ENCODE data around the gene PKN3. TPM values are rescaled to one million over a fixed set of nuclear protein-coding genes. Genes with fewer than 3 reads are reported as not detected.

PKN3 gene
- total RNA-seq, 1 donor from 2014 or later = 5.9 TPM

DNA sequence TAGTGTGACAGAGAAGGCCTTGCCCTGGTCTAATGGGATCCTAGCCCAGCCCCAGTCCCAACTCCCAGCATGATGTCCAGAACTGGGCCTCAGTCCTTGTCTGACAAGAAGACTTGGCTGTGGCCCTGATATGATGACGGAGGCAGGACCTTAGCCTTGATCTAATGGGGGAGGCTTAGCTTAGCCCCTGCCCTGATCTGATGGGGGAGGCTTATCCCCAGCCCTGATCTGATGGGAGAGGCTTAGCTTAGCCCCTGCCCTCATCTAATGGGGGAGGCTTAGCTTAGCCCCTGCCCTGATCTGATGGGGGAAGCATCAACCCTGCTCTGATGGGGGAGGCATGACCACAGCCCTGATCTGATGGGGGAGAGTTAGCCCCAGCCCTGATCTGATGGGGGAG lies 3.7 kb downstream of the PKN3 start:
- no peak overlapping the region for H3K4me3 Mint-ChIP-seq
- DNase-seq (ENCODE audit: low spot score in 2 of 2, unreplicated experiment in 2 of 2) = no peak
- H3K9me3 Mint-ChIP-seq = no peaks in the 10 kb centered on the region

GRCh38 chr9:128706671-128707381 lies 4.5 kb downstream of the PKN3 start:
- Mint-ChIP-seq H3K27ac (no peak overlapping the region), H3K4me1 (peaks cover 5% of the 10 kb centered on the region), H3K4me3 (no peak overlapping the region), H3K36me3 (no peaks in the 10 kb centered on the region), H3K9me3 (no peaks in the 10 kb centered on the region), H3K27me3 (ENCODE audit: low read depth) (no peaks in the 10 kb centered on the region)
- DNase-seq (ENCODE audit: low spot score in 2 of 2, unreplicated experiment in 2 of 2) = no peak
- no peak for TF ChIP-seq CTCF (IDR thresholded peaks at IDR 0.05; ENCODE audit: unreplicated experiment)

More for the DNA sequence above, 3.7 kb downstream of the PKN3 start:
- Mint-ChIP-seq H3K27ac (no peak overlapping the region), H3K36me3 (no peaks in the 10 kb centered on the region), H3K27me3 (ENCODE audit: low read depth) (no peaks in the 10 kb centered on the region), H3K4me1 (peaks cover 5% of the 10 kb centered on the region)
- no peak for TF ChIP-seq CTCF (IDR thresholded peaks at IDR 0.05; ENCODE audit: unreplicated experiment)

GRCh38 chr9:128707446-128707845 lies 5.1 kb downstream of the PKN3 start:
- Mint-ChIP-seq H3K27me3 (ENCODE audit: low read depth) (no peaks in the 10 kb centered on the region), H3K9me3 (no peaks in the 10 kb centered on the region), H3K4me1 (peaks cover 5% of the 10 kb centered on the region), H3K36me3 (no peaks in the 10 kb centered on the region), H3K27ac (no peak overlapping the region), H3K4me3 (no peak overlapping the region)
- no peak for TF ChIP-seq CTCF (IDR thresholded peaks at IDR 0.05; ENCODE audit: unreplicated experiment)
- DNase-seq (ENCODE audit: low spot score in 2 of 2, unreplicated experiment in 2 of 2) = no peak

- H3K9me3 Mint-ChIP-seq = no peaks in the 10 kb centered on the region
- no peaks in the 10 kb centered on the region for H3K4me1 Mint-ChIP-seq
- no peak overlapping the region for H3K27ac Mint-ChIP-seq
- H3K36me3 Mint-ChIP-seq = no peaks in the 10 kb centered on the region
- TF ChIP-seq CTCF (IDR thresholded peaks at IDR 0.05; ENCODE audit: unreplicated experiment) = no peak
- H3K27me3 Mint-ChIP-seq (ENCODE audit: low read depth) = no peaks in the 10 kb centered on the region
- DNase-seq (ENCODE audit: low spot score in 2 of 2, unreplicated experiment in 2 of 2) = no peak
- no peak overlapping the region for H3K4me3 Mint-ChIP-seq
Observed at GRCh38 chr9:128712451-128713410, 10.4 kb downstream of the PKN3 start.

GRCh38 chr9:128713411-128713780 lies 11.1 kb downstream of the PKN3 start:
- Mint-ChIP-seq H3K27ac (no peak overlapping the region), H3K27me3 (ENCODE audit: low read depth) (no peaks in the 10 kb centered on the region), H3K4me1 (no peaks in the 10 kb centered on the region), H3K36me3 (no peaks in the 10 kb centered on the region), H3K9me3 (no peaks in the 10 kb centered on the region), H3K4me3 (no peak overlapping the region)
- no peak for TF ChIP-seq CTCF (IDR thresholded peaks at IDR 0.05; ENCODE audit: unreplicated experiment)
- no peak for DNase-seq (ENCODE audit: low spot score in 2 of 2, unreplicated experiment in 2 of 2)

Measured in mesothelial cell of epicardium (in vitro differentiated cells).